Stimulated activated CD8-positive, alpha-beta memory T cell treated with anti-CD3 and anti-CD28 coated beads, Interleukin-2, amount 100 ng/mL, for 1 hour (primary cell): ENCODE measurements around the gene TTC7B.

Source experiments
- DNase-seq, 2 donors: peaks; one replicate each; pipeline ENCODE4 v3.0.0-alpha.2; 2020; ENCODE audit warnings: low read depth in 2 of 2

TTC7B gene

GRCh38 chr14:90703841-90704737 is 112.1 kb downstream of the TTC7B start:
- DNase-seq: no peak

- no peak for DNase-seq
Observed at GRCh38 chr14:90700933-90701776, 115.1 kb downstream of the TTC7B start.

GRCh38 chr14:90699016-90699415 is 117.2 kb downstream of the TTC7B start:
- no peak for DNase-seq

- DNase-seq: no peak
Observed at GRCh38 chr14:90698379-90698869, 117.8 kb downstream of the TTC7B start.

DNA sequence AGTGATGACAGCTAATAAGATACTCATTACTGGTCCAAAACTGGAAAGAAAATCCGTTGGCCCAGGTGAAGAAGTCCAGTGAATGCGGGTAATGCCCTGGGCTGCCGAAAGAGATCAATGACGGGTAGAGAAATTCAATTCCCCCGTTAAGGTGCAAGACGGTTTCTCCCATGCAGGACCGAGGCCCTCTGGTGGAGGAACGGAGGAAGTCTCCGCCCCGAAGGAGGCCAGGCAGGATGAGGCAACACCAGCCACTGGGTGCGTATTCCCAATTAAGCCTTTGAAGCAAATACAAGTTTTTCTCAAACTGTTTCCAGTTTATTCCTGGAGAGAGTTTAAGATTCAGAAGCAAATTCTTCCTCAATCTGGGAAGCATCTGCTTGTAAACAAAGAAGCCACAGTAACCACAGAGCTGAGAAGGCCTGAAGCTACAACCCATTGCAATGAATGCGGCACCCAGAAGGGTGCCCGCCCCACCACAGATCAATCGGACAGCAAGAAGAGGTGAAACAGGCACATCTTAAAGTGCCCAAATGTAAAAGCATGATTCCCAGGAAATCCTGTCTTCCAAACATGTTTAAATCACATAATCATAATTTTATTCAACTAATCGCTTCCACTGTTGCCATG is 118.5 kb downstream of the TTC7B start:
- DNase-seq: peak; percentile 47 to 53

GRCh38 chr14:90697132-90697531 is 119.1 kb downstream of the TTC7B start:
- no peak for DNase-seq

GRCh38 chr14:90696720-90697119 is 119.5 kb downstream of the TTC7B start:
- no peak for DNase-seq

DNA sequence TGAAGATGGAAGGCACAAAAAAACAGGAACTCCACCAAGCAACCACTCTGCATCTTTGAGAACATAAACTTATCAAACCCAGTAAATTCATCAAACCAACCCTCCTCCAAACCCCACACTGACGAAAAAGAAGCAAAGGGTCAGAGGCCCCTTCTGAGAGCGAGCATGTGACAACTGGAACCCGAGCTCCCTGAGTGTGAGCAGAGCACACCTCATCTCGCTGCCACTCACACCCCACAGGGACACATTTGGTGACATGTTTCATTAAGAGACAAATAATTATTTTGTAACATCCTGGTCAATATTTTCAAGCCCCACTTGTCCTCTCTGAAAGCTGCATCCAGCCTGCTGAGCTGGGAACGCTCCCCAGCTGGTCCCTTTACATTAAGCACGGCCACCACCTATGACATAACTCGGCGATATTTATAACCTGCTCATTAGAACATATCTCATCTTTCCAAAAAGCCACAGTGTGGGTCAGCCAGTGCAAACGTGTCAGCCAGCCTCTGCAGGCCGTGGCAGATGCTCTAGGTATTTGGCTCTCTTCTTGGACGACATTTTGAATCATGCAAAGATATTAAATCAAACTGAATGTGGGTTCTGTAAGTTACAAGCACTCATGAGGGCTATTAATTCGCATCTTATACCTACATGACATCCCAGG is 120.1 kb downstream of the TTC7B start:
- no peak for DNase-seq

- no peak for DNase-seq
Observed at GRCh38 chr14:90693413-90693812, 122.8 kb downstream of the TTC7B start.

DNA sequence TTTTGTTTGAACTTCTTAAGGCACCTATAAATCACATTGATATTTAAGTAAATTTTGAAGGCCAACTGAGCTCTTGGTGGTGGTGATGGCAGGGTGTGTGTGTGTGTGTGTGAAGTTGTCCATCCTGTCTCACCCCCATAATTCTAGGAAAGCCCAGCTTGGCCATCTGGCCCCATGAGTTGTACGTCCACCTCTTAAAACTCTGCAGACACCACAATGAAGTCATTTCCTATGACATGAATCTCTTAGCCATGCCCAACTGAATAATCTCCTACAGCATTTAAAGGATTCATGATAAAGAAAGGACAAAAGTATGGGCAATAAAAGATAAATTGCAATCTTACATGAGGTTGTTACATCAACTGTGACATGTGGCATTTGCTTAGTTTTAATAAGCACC is 123.4 kb downstream of the TTC7B start:
- DNase-seq: no peak

GRCh38 chr14:90692061-90692460 is 124.2 kb downstream of the TTC7B start:
- no peak for DNase-seq

DNA sequence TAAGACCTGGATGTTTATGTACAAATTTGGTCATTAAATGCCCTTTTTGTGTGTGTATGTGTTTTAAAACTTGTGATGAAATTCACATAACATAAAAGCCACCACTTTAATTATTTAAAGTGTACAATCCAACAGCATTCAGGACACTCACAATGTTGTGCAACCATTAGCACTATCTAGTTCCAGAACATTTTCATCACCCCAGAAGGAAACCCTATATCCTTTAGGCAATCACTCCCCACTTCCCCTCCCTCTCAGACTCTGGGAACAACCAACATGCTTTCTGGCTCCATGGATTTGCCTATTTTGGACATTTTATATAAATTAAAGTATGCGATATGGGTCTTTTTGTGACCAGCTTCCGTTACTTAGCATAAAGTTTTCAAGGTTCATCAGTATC is 124.6 kb downstream of the TTC7B start:
- no peak for DNase-seq

DNA sequence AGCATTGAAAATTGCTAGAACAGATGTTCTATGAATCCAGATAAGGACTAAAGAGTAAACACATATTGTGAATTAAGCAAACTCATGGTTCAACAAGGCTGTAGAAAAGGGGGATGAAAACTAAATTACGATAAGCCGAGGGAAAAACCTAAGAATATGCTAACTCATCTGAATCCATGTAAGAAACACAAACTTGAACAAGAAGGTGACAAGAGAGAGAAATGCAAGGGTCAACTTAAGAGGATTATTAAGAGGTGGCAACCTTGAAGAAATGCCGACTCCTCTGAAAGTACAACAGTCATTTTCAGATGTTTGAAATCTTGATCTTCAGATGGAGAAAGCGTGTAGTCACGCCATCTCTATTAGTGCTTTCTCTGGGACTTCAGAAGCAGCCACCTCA is 128.6 kb downstream of the TTC7B start:
- DNase-seq: no peak

- DNase-seq: no peak
Observed at GRCh38 chr14:90682615-90683014, 133.6 kb downstream of the TTC7B start.

- DNase-seq: no peak
Observed at GRCh38 chr14:90681929-90682328, 134.3 kb downstream of the TTC7B start.

- no peak for DNase-seq
Observed at GRCh38 chr14:90678846-90679362, 137.3 kb downstream of the TTC7B start.

GRCh38 chr14:90678420-90678819 is 137.8 kb downstream of the TTC7B start:
- DNase-seq: no peak

DNA sequence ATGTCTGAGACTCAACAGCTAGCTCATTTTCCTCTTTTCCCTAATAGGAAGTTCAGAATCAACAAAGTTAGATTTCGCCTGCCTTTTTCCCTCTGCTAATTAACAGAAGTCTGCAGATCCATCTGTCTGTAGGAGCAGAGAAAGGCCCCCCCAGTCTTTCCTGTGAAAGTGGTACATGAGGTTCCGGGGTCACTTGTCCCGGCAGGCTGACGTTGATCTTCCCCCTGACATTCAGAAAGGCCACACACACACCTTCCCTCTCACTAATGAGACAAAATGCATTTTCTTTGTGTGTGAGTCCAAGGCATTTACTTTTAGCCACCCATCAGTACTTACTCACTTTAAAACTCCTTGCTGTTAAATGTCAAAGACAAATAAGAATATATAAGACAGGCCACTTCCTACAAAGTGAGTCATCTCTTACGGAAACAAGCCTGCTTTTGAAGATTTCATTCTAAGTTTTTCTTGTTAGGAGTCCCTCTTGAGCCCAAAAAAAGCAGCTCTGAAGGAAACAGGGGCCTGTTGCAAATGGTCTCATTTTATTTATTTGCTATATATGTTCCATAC is 138.7 kb downstream of the TTC7B start:
- no peak for DNase-seq

DNA sequence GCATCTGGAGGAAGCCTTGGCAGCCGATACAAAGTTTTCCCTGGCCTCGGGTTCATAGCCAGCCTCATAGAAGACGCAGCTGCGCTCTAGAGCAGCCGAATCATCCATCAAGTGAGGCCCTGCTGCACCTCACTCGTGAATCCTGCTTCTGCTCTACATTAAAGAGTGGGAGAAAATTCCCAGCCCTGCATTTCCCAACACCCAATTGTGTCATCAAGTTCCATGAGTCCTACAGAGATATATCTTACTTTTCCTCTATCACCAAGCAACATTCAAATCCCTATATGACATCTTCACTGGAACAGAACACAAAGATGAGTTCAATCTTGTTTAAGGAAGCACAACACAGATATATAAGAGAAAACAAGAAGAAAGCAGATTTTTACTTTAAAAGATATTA is 139.3 kb downstream of the TTC7B start:
- DNase-seq: no peak

GRCh38 chr14:90676356-90676755 is 139.9 kb downstream of the TTC7B start:
- DNase-seq: no peak

DNA sequence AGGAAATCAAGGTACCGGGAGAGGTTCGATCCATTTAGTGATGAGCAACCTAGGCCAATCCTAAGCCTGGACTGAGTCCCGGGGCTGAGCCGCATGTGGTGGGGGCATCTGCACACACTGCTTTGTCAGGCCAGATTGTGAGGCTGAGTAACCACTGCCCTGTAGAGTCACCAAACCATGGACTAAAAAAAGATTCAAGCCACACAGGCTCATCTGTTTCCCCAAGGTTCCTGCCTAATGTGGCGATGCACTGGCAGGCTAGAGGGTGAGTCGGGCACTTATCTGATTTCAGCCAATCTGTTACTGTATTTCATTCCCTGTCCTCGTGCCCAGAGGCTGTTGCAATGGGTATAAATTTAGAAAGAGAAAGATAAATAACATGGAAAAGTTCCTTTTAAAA is 140.8 kb downstream of the TTC7B start:
- no peak for DNase-seq
